Epidermal melanocyte (primary cell): ENCODE data around the gene GNPTG.
"Not testable (repeated sequence)": the region's sequence is repeated elsewhere in the genome, so short reads cannot be mapped to it uniquely, and the experiment has no call there.

Experiments used
- DNase-seq: peaks from one replicate; pipeline ENCODE4 v3.0.0; 2011; ENCODE audit warnings: low spot score; ENCODE audit not compliant: insufficient read length

The GNPTG gene

GRCh38 chr16:1318268-1318545, 33.5 kb upstream of the GNPTG start:
- DNase-seq, result no peak

DNA sequence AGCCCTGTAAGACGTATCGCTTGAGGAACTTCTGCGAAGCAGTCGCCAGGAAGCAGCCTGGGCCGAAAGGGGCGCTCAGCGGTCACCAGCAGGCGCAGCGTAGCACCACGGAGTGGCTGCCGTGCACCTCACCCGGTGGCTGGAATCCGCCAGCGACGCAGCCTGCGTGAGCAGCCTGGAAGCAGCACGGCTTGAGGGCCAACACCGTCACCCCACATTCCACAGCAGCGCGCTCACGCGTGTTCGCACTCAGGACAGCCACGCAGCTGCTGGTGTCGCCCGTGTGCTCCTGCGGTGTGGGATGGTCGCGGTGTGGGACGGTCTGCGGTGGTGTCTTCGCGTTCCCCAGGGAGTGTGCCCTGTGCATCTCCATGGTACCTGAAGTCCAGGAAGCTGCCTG, 32.7 kb upstream of the GNPTG start:
- DNase-seq, result no peak

- no peak for DNase-seq
These were observed 31.6 kb upstream of the GNPTG start for GRCh38 chr16:1320097-1320496.

DNA sequence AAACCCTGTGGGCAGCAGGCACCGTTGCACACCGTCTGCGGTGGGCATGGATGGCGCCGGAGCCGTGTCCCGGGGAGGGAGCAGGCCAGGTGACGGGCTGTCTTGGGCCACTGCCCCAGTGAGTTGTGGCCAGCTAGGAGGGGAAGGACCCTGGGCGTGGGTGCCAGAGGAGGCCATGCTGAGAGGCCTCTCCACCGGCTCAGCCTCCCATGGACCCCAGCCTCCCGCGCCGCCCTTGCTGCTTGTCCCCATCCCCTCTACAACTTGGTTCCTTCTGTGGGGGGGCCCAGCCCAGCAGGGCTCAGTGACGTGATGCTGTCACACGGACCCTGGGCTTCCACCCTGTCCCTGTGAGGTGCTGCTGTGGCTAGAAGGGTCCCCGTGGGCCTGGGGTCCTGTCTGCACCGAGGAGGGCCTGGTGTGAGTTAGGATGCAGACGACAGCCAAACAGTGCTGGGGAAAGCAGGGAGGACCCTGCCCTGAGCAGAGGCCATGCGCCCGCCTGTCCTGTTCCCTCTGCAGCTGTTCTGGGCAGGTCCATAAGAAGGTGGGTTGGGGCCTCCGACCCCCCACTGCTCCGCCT, 31.0 kb upstream of the GNPTG start:
- DNase-seq, result no peak

DNA sequence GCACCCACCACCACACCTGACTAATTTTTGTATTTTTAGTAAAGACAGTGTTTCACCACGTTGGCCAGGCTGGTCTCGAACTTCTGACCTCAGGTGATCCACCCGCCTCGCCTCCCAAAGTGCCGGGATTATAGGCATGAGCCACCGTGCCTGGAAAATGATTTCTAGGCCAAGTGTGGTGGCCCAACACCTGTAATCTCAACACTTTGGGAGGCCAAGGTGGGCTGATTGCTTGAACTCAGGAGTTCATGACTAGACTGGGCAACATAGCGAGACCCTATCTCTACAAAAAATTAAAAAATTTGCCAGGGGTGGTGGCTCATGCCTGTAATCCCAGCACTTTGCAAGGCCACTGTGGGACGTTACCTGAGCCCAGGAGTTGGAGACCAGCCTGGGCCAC, 29.3 kb upstream of the GNPTG start:
- DNase-seq, result no peak

DNA sequence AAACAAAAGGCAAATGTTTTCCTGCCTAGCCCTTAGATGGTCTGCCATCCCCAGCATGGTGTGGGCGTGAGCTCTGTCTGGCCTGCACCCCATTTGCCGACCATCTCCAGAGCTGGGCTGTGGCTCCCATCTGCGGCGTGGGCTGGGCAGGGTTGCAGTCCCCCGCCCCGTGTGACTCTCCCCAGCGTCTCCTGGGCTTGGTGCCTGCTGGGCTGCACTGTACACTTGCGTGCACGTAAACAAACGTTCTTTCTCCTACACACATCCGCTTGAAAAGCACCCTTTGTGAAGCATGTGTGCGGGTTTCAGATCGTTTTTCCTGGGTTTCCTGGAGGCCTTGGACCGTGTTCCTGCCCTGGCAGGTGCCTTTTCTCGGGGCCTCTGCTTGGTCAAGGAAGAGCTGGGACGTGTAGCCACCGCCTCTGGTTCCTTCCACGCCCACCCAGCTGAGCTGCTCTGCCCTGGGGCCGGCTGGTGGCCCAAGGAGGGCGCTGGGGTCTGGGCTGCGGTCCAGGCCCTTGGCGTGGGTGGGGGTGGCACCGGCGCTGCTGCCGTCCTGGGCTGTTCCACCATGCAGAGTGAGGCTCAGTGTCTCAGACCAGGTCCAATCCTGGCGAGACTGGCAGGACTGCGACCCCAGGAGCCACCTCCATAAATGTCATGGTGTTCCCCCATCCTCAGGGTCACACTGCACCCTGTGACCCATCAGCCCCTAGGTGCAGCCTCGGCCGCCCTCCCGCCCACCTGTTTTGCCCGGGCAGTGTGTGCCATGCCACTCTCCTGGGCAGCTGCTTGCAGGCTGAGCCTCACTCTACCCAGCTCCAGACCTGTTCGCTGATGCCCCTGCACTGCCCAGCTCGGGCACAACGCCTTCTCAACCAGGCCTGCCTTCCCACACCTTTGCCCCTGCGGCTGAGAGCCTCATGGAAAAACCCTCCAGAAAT, 28.2 kb upstream of the GNPTG start:
- no peak for DNase-seq

DNA sequence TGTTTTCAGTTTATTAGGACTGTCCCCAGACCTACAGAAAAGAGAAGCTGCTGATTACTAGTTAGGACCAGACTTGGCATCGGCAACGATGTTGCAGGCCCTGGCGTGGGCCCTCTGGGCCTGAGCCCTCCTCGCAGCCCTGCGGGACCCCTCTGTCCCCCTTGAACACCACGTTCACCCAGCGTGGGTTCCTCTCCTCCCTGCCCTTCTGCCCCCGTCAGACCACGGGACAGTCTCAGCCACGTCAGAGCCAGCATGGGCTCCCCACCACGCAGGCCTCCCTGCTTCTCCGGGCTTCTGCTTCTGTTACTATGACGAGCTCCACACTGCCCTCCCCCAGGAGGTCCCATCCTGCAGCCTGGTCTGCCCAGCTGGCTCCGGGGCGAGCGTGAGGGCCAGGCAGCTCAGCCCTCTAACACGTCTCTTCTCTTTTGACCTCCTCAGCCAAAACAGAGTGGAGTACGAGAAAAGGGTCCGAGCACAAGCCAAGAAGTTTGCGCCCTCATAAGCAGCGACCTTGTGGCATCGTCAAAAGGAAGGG, 27.4 kb upstream of the GNPTG start:
- DNase-seq, result no peak

GRCh38 chr16:1325261-1325660, 26.5 kb upstream of the GNPTG start:
- DNase-seq, result no peak

GRCh38 chr16:1325673-1326371, 25.9 kb upstream of the GNPTG start:
- no peak for DNase-seq

GRCh38 chr16:1326391-1326790, 25.3 kb upstream of the GNPTG start:
- no peak for DNase-seq

- DNase-seq, result no peak
These were observed 24.6 kb upstream of the GNPTG start for GRCh38 chr16:1326946-1327618.

DNA sequence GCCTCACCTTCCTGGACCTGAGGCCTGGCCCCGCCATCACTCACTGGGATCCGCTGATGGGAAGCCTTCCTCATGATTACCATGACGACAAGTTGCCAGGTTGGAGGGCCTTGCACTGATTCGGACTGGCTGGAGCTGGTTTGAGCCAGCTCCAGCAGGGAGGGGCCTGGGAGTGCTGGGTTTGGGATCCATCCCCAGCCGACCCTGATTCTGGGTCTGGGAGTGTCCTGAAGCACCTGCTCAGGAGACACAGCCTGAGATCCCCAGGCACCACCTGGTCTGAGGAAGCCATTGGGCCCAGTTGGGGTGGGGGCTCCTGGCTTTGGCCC, 24.1 kb upstream of the GNPTG start:
- DNase-seq, result no peak

GRCh38 chr16:1328136-1328535, 23.6 kb upstream of the GNPTG start:
- DNase-seq, result not testable (repeated sequence)

DNA sequence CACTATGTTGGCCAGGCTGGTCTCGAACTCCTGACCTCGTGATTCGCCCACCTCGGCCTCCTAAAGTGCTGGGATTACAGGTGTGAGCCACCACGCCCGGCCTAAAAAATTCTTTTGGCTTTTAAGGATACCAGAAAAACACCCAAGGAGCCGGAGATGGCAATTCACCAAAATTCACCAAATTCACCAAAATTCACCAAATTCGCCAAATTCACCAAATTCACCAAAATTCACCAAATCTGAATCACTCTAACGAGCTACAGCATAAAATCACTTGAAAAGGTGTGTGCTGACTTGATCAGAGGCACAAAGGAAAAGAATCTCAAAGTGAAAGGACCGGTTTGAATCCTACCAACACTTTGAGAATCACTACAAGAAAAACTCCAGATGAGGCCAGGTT, 22.8 kb upstream of the GNPTG start:
- not testable (repeated sequence) for DNase-seq

GRCh38 chr16:1330260-1330914, 21.3 kb upstream of the GNPTG start:
- DNase-seq, result no peak

- DNase-seq, result no peak
These were observed 20.6 kb upstream of the GNPTG start for GRCh38 chr16:1330931-1331711.

DNA sequence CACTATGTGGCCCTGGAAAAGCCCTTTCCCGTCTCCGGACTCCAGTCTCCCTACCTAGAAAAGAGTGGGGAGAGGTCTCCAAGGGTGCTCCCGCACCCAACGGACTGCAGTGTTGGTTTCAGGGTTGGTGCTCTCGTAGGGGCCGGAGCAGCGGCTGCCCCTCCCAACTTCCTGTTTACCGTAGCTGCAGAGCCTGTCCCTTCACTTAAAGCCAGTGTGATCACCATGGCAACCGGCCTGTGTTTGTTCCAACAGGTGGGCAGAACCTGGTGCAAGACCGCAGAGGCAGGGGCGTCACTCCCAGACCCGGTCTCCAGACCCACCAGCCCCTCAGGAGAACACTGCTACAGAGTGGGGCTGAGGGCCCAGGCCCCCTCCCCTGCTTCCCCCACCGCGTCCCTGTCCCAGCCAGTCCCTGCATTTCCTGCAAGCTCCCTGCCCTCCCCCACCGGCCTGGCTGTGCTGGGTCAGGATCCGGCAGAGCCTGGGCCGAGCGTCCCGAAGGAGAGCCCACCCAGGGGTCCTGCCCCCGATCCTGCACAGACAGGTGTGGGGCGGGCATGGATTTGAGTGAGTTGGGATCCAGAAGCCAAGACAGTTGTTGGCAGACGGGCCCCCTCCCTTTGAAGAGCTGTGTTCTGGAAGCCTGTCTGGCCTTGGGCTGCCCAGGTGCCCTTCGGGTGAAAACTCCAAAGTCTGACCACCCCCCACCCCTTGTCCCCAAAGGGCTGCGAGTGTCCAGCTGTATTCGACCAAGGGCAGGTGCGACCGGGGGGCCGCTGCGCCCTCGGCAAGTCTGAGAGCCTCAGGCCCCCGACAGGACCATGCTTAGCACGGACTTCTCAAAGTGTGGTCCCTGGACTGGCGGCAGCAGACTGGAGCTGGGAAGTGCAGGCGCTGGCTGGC, 19.8 kb upstream of the GNPTG start:
- DNase-seq, result peak; percentile 54

DNA sequence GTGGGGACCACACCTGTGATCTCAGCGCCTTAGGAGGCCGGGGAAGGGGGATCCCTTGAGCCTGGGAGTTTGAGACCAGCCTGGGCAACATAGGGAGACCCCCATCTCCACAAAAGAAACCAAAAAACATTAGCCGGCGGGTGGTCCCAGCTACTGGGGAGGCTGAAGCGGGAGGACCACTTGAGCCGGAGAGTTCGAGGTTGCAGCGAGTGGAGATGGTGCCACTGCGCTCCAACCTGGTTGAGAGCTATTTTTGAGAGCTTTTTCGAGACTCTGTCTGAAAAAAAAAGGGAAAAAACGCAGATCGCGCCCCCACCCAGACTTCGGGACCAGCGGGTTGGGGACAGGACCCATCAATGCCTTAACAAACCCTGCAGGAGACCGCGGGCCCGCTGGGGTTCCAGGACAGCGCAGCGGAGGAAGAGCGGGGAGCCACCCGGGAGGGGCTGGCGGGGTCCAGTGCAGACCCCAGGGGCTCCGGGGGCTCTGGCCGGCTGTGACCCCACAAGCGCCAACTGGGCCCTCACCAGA, 19.0 kb upstream of the GNPTG start:
- DNase-seq, result no peak

DNA sequence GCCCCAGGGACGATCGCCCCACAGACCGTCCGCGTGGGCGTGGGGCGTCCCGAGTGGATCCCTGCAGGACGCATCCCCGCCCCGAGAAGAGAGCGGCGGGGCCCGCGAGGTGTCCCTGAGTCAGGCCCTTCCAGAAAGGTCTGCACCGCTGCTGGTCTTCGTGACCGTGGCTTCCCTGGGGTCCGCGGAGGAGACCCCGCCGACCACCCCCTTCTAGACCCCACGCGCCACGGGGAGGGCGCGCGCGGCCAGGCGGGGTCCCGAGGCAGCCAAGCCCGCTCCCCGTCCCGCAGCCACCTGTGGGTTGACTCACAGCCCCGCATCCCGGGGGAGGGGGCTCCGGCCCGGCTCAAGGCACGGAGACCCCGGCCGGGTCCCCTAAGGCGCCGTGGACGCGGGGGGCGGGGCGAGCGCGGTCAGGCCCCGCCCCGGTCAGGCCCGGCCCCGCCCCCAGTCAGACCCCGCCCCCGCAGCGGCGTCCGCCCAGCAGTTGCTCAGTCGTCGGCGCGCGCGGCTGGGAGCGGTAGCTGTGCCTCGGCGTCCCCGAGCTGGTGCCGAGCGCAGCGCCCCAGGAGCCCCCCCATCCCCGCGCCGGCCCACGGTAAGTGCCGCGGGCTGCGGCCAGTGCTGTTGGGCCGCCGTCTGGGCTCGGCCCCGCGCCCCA, 18.4 kb upstream of the GNPTG start, which contains the start of gene BAIAP3:
Gene BAIAP3, plus strand, starts transcription at position 497 of the 664 bp plus-strand sequence. CDS start 4,905 bp downstream, outside the sequence.
- DNase-seq, result no peak
